HepG2 (cell line): ENCODE results near the gene SERPINF2. TPM values are rescaled to one million over a fixed set of nuclear protein-coding genes. Genes with fewer than 3 reads are reported as not detected.

Experiments
- ATAC-seq: fragments of 200-7000 bp; cut with Tn5 transposase; 3 replicates; pipeline ENCODE4 v1.9.1; 2020; ENCODE audit warnings: mild to moderate bottlenecking, moderate library complexity
- BruUV-seq: library from RNA; stranded (reverse); fragments of 400-500 nt; replicated peaks from 2 replicates; lab custom pipeline; 2021; lab: Mats Ljungman, UMichigan
- CTCF ChIA-PET: fragments of 300-600 bp; formaldehyde crosslinking; extraction: SDS; loops from one replicate; lab custom pipeline; 2021; ENCODE audit warnings: low total read pairs, inconsistent platforms, low intra/inter-chr PET ratio; lab: Yijun Ruan, JAX
- POLR2A ChIA-PET: fragments of 350-600 bp; sonication (Branson Sonifier 250); formaldehyde crosslinking; loops from one replicate; lab custom pipeline; 2020; ENCODE audit warnings: antibody characterized with exemption, inconsistent platforms; lab: Yijun Ruan, JAX
- DNase-seq: peaks from one replicate; pipeline ENCODE4 v3.0.0-alpha.2; 2015; ENCODE audit warnings: low spot score
- FAIRE-seq: peaks from 3 replicates; lab custom pipeline; 2011; peaks lifted over from hg19 to GRCh38; lab: Jason Lieb, UNC
- H2AFZ ChIP-seq: one replicate; pipeline ENCODE4 v1.6.1; 2011; ENCODE audit warnings: low read length, inconsistent platforms
- H3K27ac ChIP-seq: fragments of 300-600 bp; 3 replicates; pipeline ENCODE4 v1.8.0; 2011; ENCODE audit warnings: mixed run types, mild to moderate bottlenecking, mixed read lengths, low read length, inconsistent platforms; ENCODE audit not compliant: insufficient read depth; ENCODE audit errors: extremely low read length
- H3K27me3 ChIP-seq, 2 experiments: fragments of 200-600 bp in 1 of 2; 2 replicates in 1 of 2; 3 replicates in 1 of 2; pipeline versions ENCODE4 v1.6.0 to v1.8.0; 2011; ENCODE audit warnings: low read length in 2 of 2, mild to moderate bottlenecking in 2 of 2, moderate library complexity in 2 of 2, inconsistent platforms in 1 of 2; ENCODE audit not compliant: insufficient read depth in 2 of 2, control insufficient read depth in 1 of 2
- H3K36me3 ChIP-seq, 2 experiments: fragments of 200-600 bp in 1 of 2; replicated peaks in 1 of 2; 2 replicates in 1 of 2; 3 replicates in 1 of 2; pipeline versions ENCODE4 v1.5.1 to v1.8.0; 2011; ENCODE audit warnings: low read length in 2 of 2, inconsistent platforms in 1 of 2; ENCODE audit not compliant: insufficient read depth in 2 of 2, control insufficient read depth in 1 of 2
- H3K4me1 ChIP-seq: 2 replicates; pipeline ENCODE4 v1.5.1; 2012; ENCODE audit warnings: low read length, inconsistent platforms; ENCODE audit not compliant: insufficient read depth
- H3K4me2 ChIP-seq: 2 replicates; pipeline ENCODE4 v1.6.0; 2011; ENCODE audit warnings: low read depth, low read length, inconsistent platforms
- H3K4me3 ChIP-seq, 3 experiments: fragments of 200-600 bp in 1 of 3; sonication (generic), shearing (Covaris generic) in 1 of 3; replicated peaks in 1 of 3; 2 replicates each; pipeline ENCODE4 v1.5.1; 2011 to 2016; ENCODE audit warnings: low read length in 3 of 3, inconsistent platforms in 2 of 3, low read depth in 2 of 3, mild to moderate bottlenecking in 2 of 3, control low read depth in 1 of 3, mixed read lengths in 1 of 3; ENCODE audit not compliant: insufficient read depth in 1 of 3
- H3K79me2 ChIP-seq: one replicate; pipeline ENCODE4 v1.6.1; 2011; ENCODE audit warnings: low read length, inconsistent platforms; ENCODE audit not compliant: insufficient read depth
- H3K9ac ChIP-seq: 2 replicates; pipeline ENCODE4 v1.6.0; 2011; ENCODE audit warnings: mild to moderate bottlenecking, low read depth, low read length, inconsistent platforms; ENCODE audit not compliant: insufficient read depth
- H3K9me3 ChIP-seq: 2 replicates; pipeline ENCODE4 v1.5.1; 2012; ENCODE audit warnings: mild to moderate bottlenecking, low read length
- H4K20me1 ChIP-seq: 2 replicates; pipeline ENCODE4 v1.6.0; 2011; ENCODE audit warnings: inconsistent platforms, mild to moderate bottlenecking, low read length, moderate library complexity; ENCODE audit not compliant: insufficient read depth
- AGO2 ChIP-seq: fragments of 200-400 bp; formaldehyde crosslinking; optimal IDR thresholded peaks from 2 replicates; pipeline ENCODE3; 2017; ENCODE audit warnings: mild to moderate bottlenecking, low read depth, low read length, moderate library complexity
- CENPX ChIP-seq: sonication (generic); formaldehyde crosslinking; IDR thresholded peaks from 2 replicates; pipeline ENCODE4 v1.9.0; 2021; ENCODE audit warnings: mild to moderate bottlenecking, missing genetic modification reagents, moderate library complexity
- HNRNPLL ChIP-seq: fragments of 200-400 bp; formaldehyde crosslinking; IDR thresholded peaks from 2 replicates; pipeline ENCODE4 v1.6.1; 2017; ENCODE audit warnings: mild to moderate bottlenecking, low read depth, low read length; ENCODE audit not compliant: poor library complexity, severe bottlenecking
- JUND ChIP-seq: sonication (generic); formaldehyde crosslinking; IDR thresholded peaks from 2 replicates; pipeline ENCODE4 v1.8.0; 2022; ENCODE audit warnings: mild to moderate bottlenecking, missing genetic modification reagents
- RBFOX2 ChIP-seq: fragments of 200-400 bp; formaldehyde crosslinking; IDR thresholded peaks from 2 replicates; pipeline ENCODE4 v1.6.1; 2017; ENCODE audit warnings: low read depth, mild to moderate bottlenecking, low read length
- SP140L ChIP-seq: sonication (generic); formaldehyde crosslinking; IDR thresholded peaks from 2 replicates; pipeline ENCODE4 v1.4.0; 2020; ENCODE audit warnings: missing genetic modification reagents, borderline replicate concordance
- ZMYM2 ChIP-seq: sonication (generic); formaldehyde crosslinking; IDR thresholded peaks from 2 replicates; pipeline ENCODE4 v1.8.0; 2022; ENCODE audit warnings: mild to moderate bottlenecking, missing genetic modification reagents
- ZNF121 ChIP-seq: sonication (generic); formaldehyde crosslinking; IDR thresholded peaks from 2 replicates; pipeline ENCODE4 v1.5.0; 2020; ENCODE audit warnings: mild to moderate bottlenecking, missing genetic modification reagents
- ZNF788 ChIP-seq: sonication (generic); formaldehyde crosslinking; IDR thresholded peaks from 2 replicates; pipeline ENCODE4 v1.5.0; 2020; ENCODE audit warnings: mild to moderate bottlenecking, missing genetic modification reagents, borderline replicate concordance
- WGBS: methylation state at CpG from one replicate; pipeline ENCODE4 v1.1.6; 2017; ENCODE audit warnings: low lambda C conversion rate; 5-methylcytosine and 5-hydroxymethylcytosine counted together
- in situ Hi-C: cut with HindIII; loops from 2 replicates; pipeline ENCODE4 v1.10.0; 2017; ENCODE audit warnings: low pct_unique_long_range_greater_than_20kb; ENCODE audit not compliant: extremely low pct_ligation_motif_present
- intact Hi-C: fragments of 100-400 bp; cut with micrococcal nuclease; formaldehyde crosslinking; loops from one replicate; pipeline ENCODE4 v1.10.0; 2022; ENCODE audit not compliant: unreplicated experiment
- polyA plus RNA-seq, 8 experiments: library from polyadenylated mRNA; depleted of rRNA in 3 of 8; stranded (reverse) in 7 of 8; unstranded in 1 of 8; fragments of >200 nt; fragmentation: Illumina TruSeq in 4 of 8; extraction: Trizol in 4 of 8; gene quantifications; 2 replicates each; pipeline versions ENCODE4 v1.2.1 to v1.2.3, GENCODE V29; 2011 to 2016; ENCODE audit warnings: low read depth in 4 of 8, missing spikeins in 1 of 8, mixed read lengths in 1 of 8; ENCODE audit not compliant: insufficient read depth in 1 of 8
- total RNA-seq, 5 experiments: library from RNA; depleted of rRNA; stranded (reverse); fragments of >200 nt; fragmentation: Illumina TruSeq; extraction: Trizol; gene quantifications; 2 replicates each; pipeline ENCODE4 v1.2.3, GENCODE V29; 2016; ENCODE audit warnings: low read depth in 1 of 5
- TF ChIP-seq, protein P1 (sequence below): sonication (generic); formaldehyde crosslinking; IDR thresholded peaks from 2 replicates; pipeline ENCODE4 v1.8.1; 2023; ENCODE audit warnings: mild to moderate bottlenecking, moderate library complexity, missing genetic modification reagents
- TF ChIP-seq, protein P2 (sequence below), 2 experiments: sonication (generic) in 1 of 2; formaldehyde crosslinking in 1 of 2; IDR thresholded peaks; 2 replicates each; pipeline versions ENCODE4 v1.5.1 to v1.6.1; 2011 to 2020; ENCODE audit warnings: borderline replicate concordance in 1 of 2, low read depth in 1 of 2, low read length in 1 of 2, mild to moderate bottlenecking in 1 of 2, missing genetic modification reagents in 1 of 2, moderate library complexity in 1 of 2

The SERPINF2 gene
- total and polyA plus RNA-seq, 2 of the 13 experiments (the other 11 are each of a cell fraction or from before 2014, with no cell fraction given), result 309 to 548 TPM

DNA sequence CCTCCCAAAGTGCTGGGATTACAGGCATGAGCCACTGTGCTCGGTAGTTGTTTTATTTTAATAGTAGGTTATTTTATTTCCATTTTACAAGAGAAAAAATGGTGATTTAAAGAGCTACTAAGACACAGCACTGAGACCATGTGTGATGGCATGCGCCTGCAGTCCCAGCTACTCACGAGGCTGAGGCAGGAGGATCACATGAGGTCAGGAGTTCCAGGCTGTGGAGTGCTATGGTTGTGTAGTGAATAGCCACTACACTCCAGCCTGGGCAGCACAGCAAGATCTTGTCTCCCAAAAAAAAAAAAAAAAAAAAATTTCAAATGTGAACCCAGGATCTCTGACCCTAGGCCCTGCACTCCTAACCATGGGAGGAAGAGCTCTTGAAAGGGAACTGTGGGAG is 22.9 kb downstream of the SERPINF2 start:
- 86% methylated on average over 3 of the region's 3 CpGs for WGBS
- intact Hi-C loops, result no loop called here
- in situ Hi-C loops, result loop anchor here (5.0 kb wide), 1 partner anchor 48 kb away; no protein-coding TSS in a partner anchor

DNA sequence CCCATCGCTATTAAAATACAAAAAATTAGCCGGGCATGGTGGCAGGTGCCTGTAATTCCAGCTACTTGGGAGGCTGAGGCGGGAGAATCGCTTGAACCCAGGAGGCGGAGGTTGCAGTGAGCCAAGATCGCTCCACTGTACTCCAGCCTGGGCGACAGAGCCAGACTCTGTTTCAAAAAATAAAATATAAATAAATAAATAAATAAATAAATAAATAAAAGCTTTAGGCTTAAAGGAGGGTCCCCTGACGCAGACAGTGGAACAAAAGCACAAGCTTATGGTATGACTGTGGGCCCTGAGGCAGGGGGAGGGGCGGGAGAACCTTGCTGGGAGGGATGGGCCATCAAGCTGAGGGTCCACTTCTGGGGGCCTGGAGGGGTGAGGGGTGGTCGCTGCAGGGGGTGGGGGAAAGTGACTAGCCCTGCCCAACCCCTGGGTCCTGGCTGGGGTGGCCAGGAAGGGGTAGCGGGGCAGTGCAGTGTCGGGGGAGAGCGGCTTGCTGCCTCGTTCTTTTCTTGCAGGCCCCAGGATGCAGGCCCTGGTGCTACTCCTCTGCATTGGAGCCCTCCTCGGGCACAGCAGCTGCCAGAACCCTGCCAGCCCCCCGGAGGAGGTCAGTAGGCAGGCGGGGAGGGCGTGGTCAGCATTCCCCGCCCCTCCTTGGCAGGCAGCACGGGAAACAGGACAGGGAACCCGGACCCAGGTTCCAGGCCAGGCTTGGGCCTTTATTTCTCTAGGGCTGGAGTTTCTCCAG is 23.9 kb downstream of the SERPINF2 start:
- Histone ChIP-seq H3K79me2 (peaks cover 32% of the 10 kb centered on the region), H4K20me1 (no peaks in the 10 kb centered on the region), H3K27me3 (no peaks in the 10 kb centered on the region), H3K4me1 (peaks cover 71% of the 10 kb centered on the region), H3K4me2 (no peak overlapping the region), H3K4me3 (no peak overlapping the region), H3K9ac (no peak overlapping the region), H3K27ac (no peak overlapping the region), H3K9me3 (no peaks in the 10 kb centered on the region), H3K36me3 (peaks cover 12 to 26% of the 10 kb centered on the region in 2 experiments), H2AFZ (no peak overlapping the region)
- BruUV-seq, result no TSS peak
- intact Hi-C loops, result no loop called here
- no peak for ATAC-seq
- whole genome bisulfite sequencing, result 90% methylated on average over 14 of the region's 21 CpGs
- no peak for DNase-seq
- no peak for FAIRE-seq
- POLR2A ChIA-PET, result interaction anchor here (1.1 to 13.7 kb wide), 5 partner anchors 8 to 51 kb away, joined by 4 to 480 read pairs (median 110); partner anchors contain the start of gene WDR81
- in situ Hi-C loops, result loop anchor here (5.0 kb wide), 1 partner anchor 49 kb away; no protein-coding TSS in a partner anchor
- CTCF ChIA-PET, result no interaction called here
- TF ChIP-seq, protein P1, sequence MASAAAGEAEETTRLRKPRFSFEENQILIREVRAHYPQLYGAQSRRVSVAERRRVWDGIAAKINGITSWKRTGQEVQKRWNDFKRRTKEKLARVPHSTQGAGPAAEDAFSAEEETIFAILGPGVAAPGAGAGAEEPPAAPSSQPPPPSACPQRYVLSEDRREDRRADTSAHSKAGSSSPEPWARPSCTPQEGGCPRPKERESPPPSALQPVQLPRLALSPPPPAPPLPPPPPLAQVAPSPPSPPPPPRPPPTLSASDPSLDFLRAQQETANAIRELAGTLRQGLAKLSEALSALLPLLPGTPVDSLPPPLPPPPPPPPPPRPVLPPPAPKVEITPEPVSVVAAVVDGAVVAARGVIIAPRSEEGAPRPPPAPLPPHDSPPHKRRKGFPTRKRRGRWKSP (CRISPR knock-in tag), result no peak
- TF ChIP-seq SP140L, result no peak
- no peak for TF ChIP-seq HNRNPLL
- peak; percentile 94 for TF ChIP-seq AGO2
- TF ChIP-seq, protein P2, sequence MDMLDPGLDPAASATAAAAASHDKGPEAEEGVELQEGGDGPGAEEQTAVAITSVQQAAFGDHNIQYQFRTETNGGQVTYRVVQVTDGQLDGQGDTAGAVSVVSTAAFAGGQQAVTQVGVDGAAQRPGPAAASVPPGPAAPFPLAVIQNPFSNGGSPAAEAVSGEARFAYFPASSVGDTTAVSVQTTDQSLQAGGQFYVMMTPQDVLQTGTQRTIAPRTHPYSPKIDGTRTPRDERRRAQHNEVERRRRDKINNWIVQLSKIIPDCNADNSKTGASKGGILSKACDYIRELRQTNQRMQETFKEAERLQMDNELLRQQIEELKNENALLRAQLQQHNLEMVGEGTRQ (IDR thresholded peaks at IDR 0.05; ENCODE audit: low read depth, low read length), result no peak
- TF ChIP-seq, protein P2 (CRISPR knock-in tag; IDR thresholded peaks at IDR 0.05; ENCODE audit: borderline replicate concordance), result no peak
- TF ChIP-seq RBFOX2, result peak; percentile 79
- TF ChIP-seq ZMYM2 (CRISPR knock-in tag), result no peak
- TF ChIP-seq JUND (CRISPR knock-in tag), result no peak

More for the DNA sequence above, 22.9 kb downstream of the SERPINF2 start:
- no peaks in the 10 kb centered on the region for H3K9me3 ChIP-seq
- 0 out of 2 replicates have a peak overlapping the region, but pooled peaks have one; percentile 20 for H3K9ac ChIP-seq
- H4K20me1 ChIP-seq, result no peaks in the 10 kb centered on the region
- no peaks in the 10 kb centered on the region for H3K27me3 ChIP-seq
- no TSS peak for BruUV-seq
- DNase-seq (no peak), ATAC-seq (no peak), FAIRE-seq (no peak)
- H3K4me2 ChIP-seq, result no peak overlapping the region; the same call in 1 of the 2 replicates
- peaks cover 6 to 16% of the 10 kb centered on the region in 2 experiments for H3K36me3 ChIP-seq
- H3K27ac ChIP-seq, result peak overlapping the region; percentile 24
- H2AFZ ChIP-seq, result no peak overlapping the region
- H3K4me3 ChIP-seq, result no peak overlapping the region
- ChIA-PET CTCF (no interaction called here), POLR2A (interaction anchor here (1.1 to 13.7 kb wide), 8 partner anchors 9 to 50 kb away, joined by 4 to 480 read pairs (median 58); partner anchors contain the start of genes SERPINF2 and WDR81)
- H3K4me1 ChIP-seq, result peaks cover 76% of the 10 kb centered on the region
- TF ChIP-seq CENPX (CRISPR knock-in tag) (no peak), ZNF121 (CRISPR knock-in tag) (peak; percentile 27; the same call in 1 of the 2 replicates), ZNF788 (CRISPR knock-in tag) (peak; percentile 35; the same call in 1 of the 2 replicates)
- peaks cover 32% of the 10 kb centered on the region for H3K79me2 ChIP-seq
